HEK293 (cell line): ENCODE results near the gene AGTPBP1.

Experiments used
- CTCF ChIA-PET: fragments of 350-600 bp; formaldehyde crosslinking; extraction: SDS; loops from one replicate; lab custom pipeline; 2021; ENCODE audit warnings: antibody characterized with exemption; lab: Yijun Ruan, JAX
- POLR2A ChIA-PET: fragments of 300-600 bp; formaldehyde crosslinking; extraction: SDS; loops from one replicate; lab custom pipeline; 2020; ENCODE audit warnings: antibody characterized with exemption, inconsistent platforms; lab: Yijun Ruan, JAX
- H3K27ac ChIP-seq: fragments of 200-500 bp; sonication (Bioruptor generic); 2 replicates; pipeline ENCODE4 v1.5.1; 2014; ENCODE audit warnings: low read depth, low read length, control low read depth, inconsistent platforms; ENCODE audit errors: extremely low read depth
- H3K36me3 ChIP-seq, 2 experiments: fragments of 200-500 bp in 1 of 2; sonication (Bioruptor generic) in 1 of 2; 1 replicate in 1 of 2; 2 replicates in 1 of 2; pipeline ENCODE4 v1.5.1; 2014 to 2017; ENCODE audit warnings: inconsistent platforms in 2 of 2, low read length in 2 of 2; ENCODE audit not compliant: control insufficient read depth in 2 of 2, insufficient read depth in 1 of 2
- H3K4me1 ChIP-seq: fragments of 200-500 bp; sonication (Bioruptor generic); 2 replicates; pipeline ENCODE4 v1.5.1; 2014; ENCODE audit warnings: mild to moderate bottlenecking, low read length, inconsistent platforms; ENCODE audit not compliant: control insufficient read depth, insufficient read depth
- H3K4me3 ChIP-seq: 2 replicates; pipeline ENCODE4 v1.5.1; 2011; ENCODE audit warnings: low read depth, mild to moderate bottlenecking, control low read depth, low read length, moderate library complexity
- H3K9me3 ChIP-seq: fragments of 200-500 bp; sonication (Bioruptor generic); 2 replicates; pipeline ENCODE4 v1.5.1; 2014; ENCODE audit warnings: low read depth, low read length, inconsistent platforms; ENCODE audit not compliant: control insufficient read depth, insufficient read depth
- ATF2 ChIP-seq: fragments of 450-650 bp; formaldehyde crosslinking; IDR thresholded peaks from 2 replicates; pipeline ENCODE4 v1.5.1; 2016; ENCODE audit warnings: missing biosample characterization, missing genetic modification characterization, low read depth
- BCL11B ChIP-seq: fragments of 450-650 bp; formaldehyde crosslinking; IDR thresholded peaks from 2 replicates; pipeline ENCODE4 v1.5.1; 2016; ENCODE audit warnings: low read depth, missing biosample characterization, missing genetic modification characterization
- GLI2 ChIP-seq: fragments of 450-650 bp; formaldehyde crosslinking; IDR thresholded peaks from 2 replicates; pipeline ENCODE4; 2017; ENCODE audit warnings: missing biosample characterization, missing genetic modification characterization, low read depth, borderline replicate concordance
- REPIN1 ChIP-seq: fragments of 450-650 bp; formaldehyde crosslinking; IDR thresholded peaks from 2 replicates; pipeline ENCODE4 v1.5.1; 2017; ENCODE audit warnings: missing biosample characterization, missing genetic modification characterization, low read depth
- SCRT1 ChIP-seq: fragments of 450-650 bp; formaldehyde crosslinking; IDR thresholded peaks from 2 replicates; pipeline ENCODE4 v1.5.1; 2016; ENCODE audit warnings: missing biosample characterization, missing genetic modification characterization, borderline replicate concordance
- SETDB1 ChIP-seq: IDR thresholded peaks from one replicate; pipeline ENCODE4 v1.6.1; 2017; ENCODE audit warnings: mild to moderate bottlenecking, low read length, moderate library complexity, mixed read lengths; ENCODE audit not compliant: insufficient read length
- SP2 ChIP-seq: fragments of 450-650 bp; formaldehyde crosslinking; IDR thresholded peaks from 2 replicates; pipeline ENCODE4 v1.5.1; 2016; ENCODE audit warnings: missing biosample characterization, missing genetic modification characterization
- SP7 ChIP-seq: fragments of 450-650 bp; formaldehyde crosslinking; IDR thresholded peaks from 2 replicates; pipeline ENCODE4 v1.5.1; 2016; ENCODE audit warnings: missing biosample characterization, missing genetic modification characterization
- TCF7L2 ChIP-seq: IDR thresholded peaks from 2 replicates; pipeline ENCODE4 v1.6.1; 2011; ENCODE audit warnings: low read depth, mild to moderate bottlenecking, inconsistent platforms, low read length, moderate library complexity, borderline replicate concordance
- WT1 ChIP-seq: fragments of 450-650 bp; formaldehyde crosslinking; IDR thresholded peaks from 2 replicates; pipeline ENCODE4 v1.5.1; 2016; ENCODE audit warnings: missing biosample characterization, missing genetic modification characterization
- ZBTB1 ChIP-seq: fragments of 450-650 bp; formaldehyde crosslinking; IDR thresholded peaks from 2 replicates; pipeline ENCODE4 v1.5.1; 2016; ENCODE audit warnings: missing biosample characterization, missing genetic modification characterization
- ZBTB17 ChIP-seq: fragments of 450-650 bp; formaldehyde crosslinking; IDR thresholded peaks from 2 replicates; pipeline ENCODE4 v1.5.1; 2016; ENCODE audit warnings: missing biosample characterization, missing genetic modification characterization
- ZBTB26 ChIP-seq: fragments of 450-650 bp; formaldehyde crosslinking; optimal IDR thresholded peaks from 2 replicates; pipeline ENCODE3; 2016; ENCODE audit warnings: missing biosample characterization, mild to moderate bottlenecking, missing genetic modification characterization
- ZBTB8A ChIP-seq: fragments of 450-650 bp; formaldehyde crosslinking; IDR thresholded peaks from 2 replicates; pipeline ENCODE4 v1.5.1; 2016; ENCODE audit warnings: missing biosample characterization, missing genetic modification characterization
- ZNF398 ChIP-seq: fragments of 450-650 bp; formaldehyde crosslinking; IDR thresholded peaks from 2 replicates; pipeline ENCODE4 v1.5.1; 2017; ENCODE audit warnings: missing biosample characterization, missing genetic modification characterization
- ZNF404 ChIP-seq: fragments of 450-650 bp; formaldehyde crosslinking; IDR thresholded peaks from 2 replicates; pipeline ENCODE4 v1.5.1; 2017; ENCODE audit warnings: missing biosample characterization, missing genetic modification characterization
- ZNF423 ChIP-seq: fragments of 450-650 bp; formaldehyde crosslinking; IDR thresholded peaks from 2 replicates; pipeline ENCODE4 v1.5.1; 2016; ENCODE audit warnings: missing biosample characterization, missing genetic modification characterization
- ZNF510 ChIP-seq: fragments of 450-650 bp; formaldehyde crosslinking; IDR thresholded peaks from 2 replicates; pipeline ENCODE4 v1.5.1; 2018; ENCODE audit warnings: mild to moderate bottlenecking, missing genetic modification characterization, missing biosample characterization; ENCODE audit not compliant: insufficient replicate concordance
- ZNF629 ChIP-seq: fragments of 450-650 bp; formaldehyde crosslinking; IDR thresholded peaks from 2 replicates; pipeline ENCODE4 v1.5.1; 2017; ENCODE audit warnings: missing biosample characterization, missing genetic modification characterization
- ZNF664 ChIP-seq: fragments of 450-650 bp; formaldehyde crosslinking; IDR thresholded peaks from 2 replicates; pipeline ENCODE4 v1.5.1; 2016; ENCODE audit warnings: missing biosample characterization, missing genetic modification characterization
- ZNF830 ChIP-seq: fragments of 450-650 bp; IDR thresholded peaks from 2 replicates; pipeline ENCODE4 v1.5.0; 2018; ENCODE audit warnings: missing biosample characterization, missing genetic modification characterization, low read depth, mild to moderate bottlenecking, moderate library complexity
- ZNF837 ChIP-seq: fragments of 450-650 bp; formaldehyde crosslinking; IDR thresholded peaks from 2 replicates; pipeline ENCODE4 v1.5.1; 2016; ENCODE audit warnings: missing biosample characterization, missing genetic modification characterization
- ZNF843 ChIP-seq: fragments of 450-650 bp; formaldehyde crosslinking; IDR thresholded peaks from 2 replicates; pipeline ENCODE4 v1.5.1; 2016; ENCODE audit warnings: missing biosample characterization, missing genetic modification characterization
- ZXDB ChIP-seq: fragments of 450-650 bp; formaldehyde crosslinking; IDR thresholded peaks from 2 replicates; pipeline ENCODE4 v1.5.1; 2016; ENCODE audit warnings: missing biosample characterization, missing genetic modification characterization
- TF ChIP-seq, protein P1 (sequence below): sonication (generic); formaldehyde crosslinking; IDR thresholded peaks from 2 replicates; pipeline ENCODE4 v1.8.1; 2022; ENCODE audit warnings: mild to moderate bottlenecking, moderate library complexity, missing genetic modification reagents
- TF ChIP-seq, protein P2 (sequence below): fragments of 450-650 bp; formaldehyde crosslinking; IDR thresholded peaks from 2 replicates; pipeline ENCODE4 v1.5.1; 2016; ENCODE audit warnings: missing biosample characterization, missing genetic modification characterization

AGTPBP1 gene

GRCh38 chr9:85702726-85703289 lies 38.9 kb downstream of the AGTPBP1 start:
- TF ChIP-seq ZNF404 (tag by site-specific recombination): no peak
- no peak for TF ChIP-seq ZNF837 (tag by site-specific recombination)
- no peak for TF ChIP-seq REPIN1 (tag by site-specific recombination)
- no peak for TF ChIP-seq ZBTB26
- TF ChIP-seq SP2: no peak
- no peak for TF ChIP-seq ATF2 (tag by site-specific recombination)
- no peak for TF ChIP-seq SETDB1
- no peak for TF ChIP-seq ZNF629
- TF ChIP-seq ZBTB17 (tag by site-specific recombination): no peak
- POLR2A ChIA-PET: no interaction called here
- no peak overlapping the region for H3K27ac ChIP-seq
- no peak overlapping the region for H3K4me3 ChIP-seq
- no peaks in the 10 kb centered on the region for H3K36me3 ChIP-seq
- peaks cover 9% of the 10 kb centered on the region; the same call in 1 of the 2 replicates for H3K4me1 ChIP-seq
- H3K9me3 ChIP-seq: no peaks in the 10 kb centered on the region
- CTCF ChIA-PET: interaction anchor here (0.7 kb wide), 1 partner anchor 24 kb away, joined by 5 read pairs; no protein-coding TSS in a partner anchor

DNA sequence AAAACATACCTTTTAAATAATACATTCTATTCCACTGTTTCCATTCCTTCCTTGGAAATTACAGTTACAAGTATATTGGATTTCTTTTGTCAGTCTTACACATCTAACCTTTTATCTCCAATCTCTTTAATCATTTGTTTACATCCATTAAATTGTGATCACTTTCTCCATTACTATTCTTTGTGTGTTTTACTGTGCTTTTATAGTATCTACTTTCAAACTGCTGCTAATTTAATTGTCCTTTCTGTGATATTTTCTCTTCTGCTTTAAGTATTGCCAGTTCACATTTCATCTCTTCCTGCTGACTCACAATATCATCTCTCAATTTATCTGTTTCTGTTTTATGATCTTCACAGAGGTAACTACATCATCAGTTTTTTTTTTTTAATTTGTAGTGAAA lies 39.6 kb downstream of the AGTPBP1 start:
- Histone ChIP-seq H3K36me3 (no peaks in the 10 kb centered on the region), H3K4me3 (no peak overlapping the region), H3K4me1 (peaks cover 9% of the 10 kb centered on the region; the same call in 1 of the 2 replicates), H3K27ac (no peak overlapping the region), H3K9me3 (no peaks in the 10 kb centered on the region)
- ChIA-PET CTCF (interaction anchor here (0.7 kb wide), 1 partner anchor 24 kb away, joined by 5 read pairs; no protein-coding TSS in a partner anchor), POLR2A (no interaction called here)
- peak; percentile 93 for TF ChIP-seq BCL11B (tag by site-specific recombination)
- no peak for TF ChIP-seq ZBTB1 (tag by site-specific recombination)
- no peak for TF ChIP-seq ZNF398 (tag by site-specific recombination)
- peak; percentile 92 for TF ChIP-seq ZNF843
- TF ChIP-seq ZNF423 (tag by site-specific recombination): no peak
- TF ChIP-seq ZNF830: no peak
- TF ChIP-seq WT1 (tag by site-specific recombination): 0 out of 2 replicates have a peak, but pooled peaks have one; percentile 54
- 0 out of 2 replicates have a peak, but pooled peaks have one; percentile 11 for TF ChIP-seq ZBTB8A (tag by site-specific recombination)
- TF ChIP-seq GLI2 (tag by site-specific recombination): no peak
- 0 out of 2 replicates have a peak, but pooled peaks have one; percentile 32 for TF ChIP-seq SP7 (tag by site-specific recombination)
- TF ChIP-seq TCF7L2: no peak
- TF ChIP-seq ZXDB (tag by site-specific recombination): peak; percentile 58
- TF ChIP-seq ZNF664: peak; percentile 81
- TF ChIP-seq, protein P1, sequence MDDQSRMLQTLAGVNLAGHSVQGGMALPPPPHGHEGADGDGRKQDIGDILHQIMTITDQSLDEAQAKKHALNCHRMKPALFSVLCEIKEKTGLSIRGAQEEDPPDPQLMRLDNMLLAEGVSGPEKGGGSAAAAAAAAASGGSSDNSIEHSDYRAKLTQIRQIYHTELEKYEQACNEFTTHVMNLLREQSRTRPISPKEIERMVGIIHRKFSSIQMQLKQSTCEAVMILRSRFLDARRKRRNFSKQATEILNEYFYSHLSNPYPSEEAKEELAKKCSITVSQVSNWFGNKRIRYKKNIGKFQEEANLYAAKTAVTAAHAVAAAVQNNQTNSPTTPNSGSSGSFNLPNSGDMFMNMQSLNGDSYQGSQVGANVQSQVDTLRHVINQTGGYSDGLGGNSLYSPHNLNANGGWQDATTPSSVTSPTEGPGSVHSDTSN (CRISPR knock-in tag): no peak
- peak; percentile 27; the same call in 1 of the 2 replicates for TF ChIP-seq SCRT1 (tag by site-specific recombination)
- no peak for TF ChIP-seq ZNF510 (tag by site-specific recombination)
- TF ChIP-seq, protein P2, sequence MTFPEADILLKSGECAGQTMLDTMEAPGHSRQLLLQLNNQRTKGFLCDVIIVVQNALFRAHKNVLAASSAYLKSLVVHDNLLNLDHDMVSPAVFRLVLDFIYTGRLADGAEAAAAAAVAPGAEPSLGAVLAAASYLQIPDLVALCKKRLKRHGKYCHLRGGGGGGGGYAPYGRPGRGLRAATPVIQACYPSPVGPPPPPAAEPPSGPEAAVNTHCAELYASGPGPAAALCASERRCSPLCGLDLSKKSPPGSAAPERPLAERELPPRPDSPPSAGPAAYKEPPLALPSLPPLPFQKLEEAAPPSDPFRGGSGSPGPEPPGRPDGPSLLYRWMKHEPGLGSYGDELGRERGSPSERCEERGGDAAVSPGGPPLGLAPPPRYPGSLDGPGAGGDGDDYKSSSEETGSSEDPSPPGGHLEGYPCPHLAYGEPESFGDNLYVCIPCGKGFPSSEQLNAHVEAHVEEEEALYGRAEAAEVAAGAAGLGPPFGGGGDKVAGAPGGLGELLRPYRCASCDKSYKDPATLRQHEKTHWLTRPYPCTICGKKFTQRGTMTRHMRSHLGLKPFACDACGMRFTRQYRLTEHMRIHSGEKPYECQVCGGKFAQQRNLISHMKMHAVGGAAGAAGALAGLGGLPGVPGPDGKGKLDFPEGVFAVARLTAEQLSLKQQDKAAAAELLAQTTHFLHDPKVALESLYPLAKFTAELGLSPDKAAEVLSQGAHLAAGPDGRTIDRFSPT (tag by site-specific recombination): peak; percentile 83
